ENCODE data around the gene XYLT1. TPM values are rescaled to one million over a fixed set of nuclear protein-coding genes. Genes with fewer than 3 reads are reported as not detected.
"Not testable (repeated sequence)": the region's sequence is repeated elsewhere in the genome, so short reads cannot be mapped to it uniquely, and the experiment has no call there.

Gene XYLT1
- total RNA-seq, 1 donor from 2014 or later = 59.1 TPM

DNA sequence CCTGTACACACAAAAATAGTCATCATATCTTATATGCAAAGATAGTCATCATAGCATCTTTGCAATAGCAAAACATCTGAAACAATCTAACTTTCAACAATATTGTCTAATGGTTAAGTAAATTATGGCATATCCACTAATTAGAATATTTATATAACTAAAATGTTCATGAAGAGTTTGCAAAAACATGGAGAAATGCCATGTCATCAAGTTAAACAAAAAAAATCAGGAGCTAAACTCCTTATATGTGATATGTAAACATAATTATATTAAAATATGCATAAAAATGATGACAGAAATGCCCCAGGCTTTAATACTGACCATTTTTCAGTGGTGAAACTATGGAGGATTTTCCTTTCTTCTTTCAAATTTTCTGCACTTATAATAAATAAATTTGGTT is 22.3 kb upstream of the XYLT1 start:
- no peak for DNase-seq (ENCODE audit: low spot score)

DNA sequence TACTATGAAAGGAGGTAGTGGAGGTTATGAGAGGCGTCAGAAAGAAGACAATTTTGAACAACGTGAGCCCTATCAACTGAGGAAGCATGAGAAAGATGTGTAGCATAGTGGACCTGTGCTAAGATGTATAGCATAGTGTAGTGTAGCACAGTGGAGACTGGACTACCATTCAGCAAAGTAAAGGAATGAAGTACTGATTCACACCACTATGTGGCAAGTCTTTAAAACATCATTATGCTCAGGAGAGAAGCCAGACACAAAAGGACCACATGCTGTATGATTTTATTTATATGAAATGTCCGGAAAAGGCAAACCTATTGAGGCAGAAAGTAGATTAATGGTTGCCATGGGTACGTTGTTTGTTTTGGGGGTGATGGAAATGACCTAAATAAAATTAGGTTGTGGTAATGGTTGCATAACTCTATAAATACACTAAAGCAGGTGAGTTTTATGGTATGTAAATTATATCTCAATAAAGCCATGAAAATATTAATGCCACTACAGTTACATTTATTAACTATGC is 20.4 kb upstream of the XYLT1 start:
- DNase-seq (ENCODE audit: low spot score) = no peak

- no peak for DNase-seq (ENCODE audit: low spot score)
Observed at GRCh38 chr16:17488506-17488905, 17.7 kb upstream of the XYLT1 start.

DNA sequence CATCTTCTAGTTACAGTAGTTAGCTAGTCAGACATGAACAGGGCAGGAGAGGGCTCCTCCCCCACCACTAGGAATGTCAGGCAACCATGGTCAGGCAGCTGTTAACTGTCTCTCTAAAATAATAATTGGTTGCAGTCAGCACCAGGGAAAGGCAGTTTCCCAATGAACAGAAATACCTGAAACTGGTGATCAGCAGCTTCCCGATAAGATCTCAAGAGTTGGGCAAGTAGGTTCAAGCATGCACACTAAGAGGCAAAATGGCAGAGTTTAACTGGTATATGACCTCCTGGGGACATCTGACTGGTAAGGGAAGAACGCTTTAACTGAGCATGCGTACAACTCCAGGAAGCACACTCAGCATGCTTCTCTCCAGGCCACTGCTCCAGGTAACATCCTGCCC is 12.6 kb upstream of the XYLT1 start:
- no peak for DNase-seq (ENCODE audit: low spot score)

DNA sequence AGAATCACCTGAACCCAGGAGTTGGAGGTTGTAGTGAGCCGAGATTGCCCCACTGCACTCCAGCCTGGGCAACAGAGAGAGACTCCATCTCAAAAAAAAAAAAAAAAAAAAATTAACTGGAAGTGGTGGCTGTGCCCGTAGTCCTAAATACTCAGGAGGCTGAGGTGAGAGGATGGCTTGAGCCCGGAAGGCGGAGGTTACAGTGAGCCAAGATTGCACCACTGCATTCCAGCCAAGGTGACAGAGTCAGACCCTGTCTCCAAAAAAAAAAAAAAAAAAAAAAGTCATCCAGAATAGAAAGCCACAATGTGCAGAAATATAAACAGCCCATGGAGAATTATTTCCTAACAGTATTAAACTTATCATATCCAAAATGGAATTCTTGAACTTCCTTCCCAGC is 11.6 kb upstream of the XYLT1 start:
- not testable (repeated sequence) for DNase-seq (ENCODE audit: low spot score)

- no peak for DNase-seq (ENCODE audit: low spot score)
Observed at GRCh38 chr16:17481736-17482135, 11.0 kb upstream of the XYLT1 start.

- not testable (repeated sequence) for DNase-seq (ENCODE audit: low spot score)
Observed at GRCh38 chr16:17477260-17477545, 6.4 kb upstream of the XYLT1 start.

- no peak for DNase-seq (ENCODE audit: low spot score)
Observed at GRCh38 chr16:17476414-17477259, 5.9 kb upstream of the XYLT1 start.

- no peak for DNase-seq (ENCODE audit: low spot score)
Observed at GRCh38 chr16:17475104-17475503, 4.3 kb upstream of the XYLT1 start.

- DNase-seq (ENCODE audit: low spot score) = no peak
Observed at GRCh38 chr16:17474572-17474971, 3.8 kb upstream of the XYLT1 start.

- DNase-seq (ENCODE audit: low spot score) = no peak
Observed at GRCh38 chr16:17474037-17474436, 3.3 kb upstream of the XYLT1 start.

GRCh38 chr16:17471719-17472461 is 1.1 kb upstream of the XYLT1 start:
- no peak for DNase-seq (ENCODE audit: low spot score)

GRCh38 chr16:17470182-17470907 is 415 bp downstream of the XYLT1 start:
- DNase-seq (ENCODE audit: low spot score) = no peak

GRCh38 chr16:17469741-17470181 is 999 bp downstream of the XYLT1 start:
- DNase-seq (ENCODE audit: low spot score) = no peak

DNA sequence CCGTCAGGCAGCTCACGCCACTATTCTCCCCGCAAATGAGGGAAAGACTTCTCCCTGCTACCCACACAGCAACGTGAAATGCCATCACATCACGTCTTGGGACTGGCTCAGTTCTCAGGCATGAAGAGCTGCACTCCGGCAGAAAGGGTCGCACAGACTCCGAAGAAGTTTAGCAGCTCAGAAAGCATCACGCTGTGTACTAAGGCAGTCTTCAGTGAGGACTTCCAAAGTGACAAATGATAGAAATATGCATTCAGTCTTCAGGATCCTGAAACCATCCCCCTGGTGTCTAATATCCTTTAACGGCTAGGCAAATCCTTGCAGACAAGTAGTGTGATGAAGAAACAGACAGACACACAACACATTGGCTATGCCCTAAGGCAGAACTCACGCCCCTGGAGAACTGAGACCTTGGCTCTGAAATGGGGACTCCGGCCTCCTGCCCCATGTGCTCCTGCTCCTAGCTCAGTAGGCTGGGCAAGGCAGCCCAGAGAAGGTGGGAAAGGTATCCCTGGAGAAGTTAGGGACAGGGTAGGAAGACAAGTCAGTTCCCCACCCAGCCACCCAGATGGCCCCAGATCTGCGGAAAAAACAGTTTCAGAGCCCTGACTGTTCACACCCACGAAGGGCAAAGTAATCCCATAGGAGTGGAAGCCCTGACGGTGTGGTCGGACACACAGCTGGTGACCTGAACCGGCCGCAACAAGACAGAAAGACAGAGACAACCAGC is 1.6 kb downstream of the XYLT1 start:
- DNase-seq (ENCODE audit: low spot score) = no peak

GRCh38 chr16:17468611-17469010 is 2.1 kb downstream of the XYLT1 start:
- no peak for DNase-seq (ENCODE audit: low spot score)

- DNase-seq (ENCODE audit: low spot score) = no peak
Observed at GRCh38 chr16:17467923-17468540, 2.7 kb downstream of the XYLT1 start.

- DNase-seq (ENCODE audit: low spot score) = no peak
Observed at GRCh38 chr16:17466876-17467275, 3.9 kb downstream of the XYLT1 start.

GRCh38 chr16:17465460-17465859 is 5.3 kb downstream of the XYLT1 start:
- no peak for DNase-seq (ENCODE audit: low spot score)

DNA sequence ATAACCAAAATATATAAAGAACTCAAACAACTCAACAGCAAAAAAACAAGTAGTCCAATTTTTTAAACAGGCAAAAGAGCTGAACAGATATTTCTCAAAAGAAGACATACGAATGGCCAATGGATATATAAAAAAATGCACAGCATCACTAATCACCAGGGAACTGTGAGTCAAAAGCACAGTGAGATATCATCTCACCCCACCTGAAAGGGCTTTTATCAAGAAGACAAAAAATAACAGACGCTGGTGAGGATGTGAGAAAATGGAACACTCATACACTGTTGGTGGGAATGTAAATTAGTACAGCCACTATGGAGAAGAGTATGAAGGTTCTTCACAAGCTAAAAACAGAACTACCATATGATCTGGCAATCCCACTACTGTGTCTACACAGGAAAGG is 7.4 kb downstream of the XYLT1 start:
- DNase-seq (ENCODE audit: low spot score) = no peak
